ENCODE measurements around the gene FBXL14. TPM values are rescaled to one million over a fixed set of nuclear protein-coding genes. Genes with fewer than 3 reads are reported as not detected.

FBXL14 gene
- total RNA-seq, 3 donors from 2014 or later = 8.2 to 12.9 (median 8.5) TPM

- intact Hi-C loops (cut with DNase I; ENCODE audit: low total_unique reads) = loop anchor here (10.0 kb wide), 1 partner anchor 1888 kb away; no protein-coding TSS in a partner anchor
- no peaks in the 10 kb centered on the region for H3K4me1 ChIP-seq
- no peaks in the 10 kb centered on the region for H3K27me3 ChIP-seq
- no peaks in the 10 kb centered on the region for H3K9me3 ChIP-seq
- no peak for TF ChIP-seq POLR2AphosphoS5 (IDR thresholded peaks at IDR 0.05)
- no peak for TF ChIP-seq CTCF (IDR thresholded peaks at IDR 0.05)
- no peak for TF ChIP-seq POLR2A (IDR thresholded peaks at IDR 0.05)
- no peaks in the 10 kb centered on the region for H3K36me3 ChIP-seq
- peak overlapping the region in 1 of 2 donors; percentile 60 for H3K27ac ChIP-seq
- peak overlapping the region in 1 of 3 donors; percentile 17 for H3K4me3 ChIP-seq
- peak in 1 of 2 donors; percentile 19 for DNase-seq (ENCODE audit: low spot score in 2 of 2)
Measured at GRCh38 chr12:1546931-1547640, 47.3 kb downstream of the FBXL14 start.

- peak in 1 of 2 donors; percentile 12 for DNase-seq (ENCODE audit: low spot score in 2 of 2)
- Histone ChIP-seq H3K4me1 (no peaks in the 10 kb centered on the region), H3K27me3 (no peaks in the 10 kb centered on the region), H3K9me3 (no peaks in the 10 kb centered on the region), H3K36me3 (no peaks in the 10 kb centered on the region), H3K4me3 (no peak overlapping the region), H3K27ac (no peak overlapping the region)
- TF ChIP-seq CTCF (IDR thresholded peaks at IDR 0.05) (no peak), POLR2AphosphoS5 (IDR thresholded peaks at IDR 0.05) (no peak), POLR2A (IDR thresholded peaks at IDR 0.05) (no peak)
- intact Hi-C loops (cut with DNase I; ENCODE audit: low total_unique reads) = loop anchor here (10.0 kb wide), 1 partner anchor 1890 kb away; no protein-coding TSS in a partner anchor
Measured at GRCh38 chr12:1544996-1545700, 49.2 kb downstream of the FBXL14 start.

- no peak overlapping the region for H3K4me3 ChIP-seq
- no peaks in the 10 kb centered on the region for H3K9me3 ChIP-seq
- DNase-seq (ENCODE audit: low spot score in 2 of 2) = no peak
- H3K27ac ChIP-seq = no peak overlapping the region
- intact Hi-C loops (cut with DNase I; ENCODE audit: low total_unique reads) = loop anchor here (10.0 kb wide), 1 partner anchor 1892 kb away; no protein-coding TSS in a partner anchor
- no peak for TF ChIP-seq POLR2A (IDR thresholded peaks at IDR 0.05)
- no peak for TF ChIP-seq CTCF (IDR thresholded peaks at IDR 0.05)
- no peak for TF ChIP-seq POLR2AphosphoS5 (IDR thresholded peaks at IDR 0.05)
- no peaks in the 10 kb centered on the region for H3K4me1 ChIP-seq
- no peaks in the 10 kb centered on the region for H3K27me3 ChIP-seq
- no peaks in the 10 kb centered on the region for H3K36me3 ChIP-seq
Measured at GRCh38 chr12:1542599-1542998, 51.8 kb downstream of the FBXL14 start.

- Histone ChIP-seq H3K27ac (no peak overlapping the region), H3K4me1 (no peaks in the 10 kb centered on the region), H3K9me3 (no peaks in the 10 kb centered on the region), H3K4me3 (no peak overlapping the region), H3K36me3 (no peaks in the 10 kb centered on the region), H3K27me3 (peaks cover 0 to 8% of the 10 kb centered on the region in 2 donors)
- intact Hi-C loops (cut with DNase I; ENCODE audit: low total_unique reads) = loop anchor here (10.0 kb wide), 1 partner anchor 1894 kb away; no protein-coding TSS in a partner anchor
- TF ChIP-seq POLR2AphosphoS5 (IDR thresholded peaks at IDR 0.05) = no peak
- TF ChIP-seq POLR2A (IDR thresholded peaks at IDR 0.05) = no peak
- no peak for TF ChIP-seq CTCF (IDR thresholded peaks at IDR 0.05)
- DNase-seq (ENCODE audit: low spot score in 2 of 2) = no peak
Measured at GRCh38 chr12:1540690-1541089, 53.7 kb downstream of the FBXL14 start.

- no peak for TF ChIP-seq POLR2AphosphoS5 (IDR thresholded peaks at IDR 0.05)
- peak in 1 of 2 donors; percentile 45 for DNase-seq (ENCODE audit: low spot score in 2 of 2)
- intact Hi-C loops (cut with DNase I; ENCODE audit: low total_unique reads) = no loop called here
- no peaks in the 10 kb centered on the region for H3K36me3 ChIP-seq
- no peak overlapping the region for H3K4me3 ChIP-seq
- H3K4me1 ChIP-seq = no peaks in the 10 kb centered on the region
- H3K9me3 ChIP-seq = no peaks in the 10 kb centered on the region
- H3K27me3 ChIP-seq = peaks cover 0 to 13% of the 10 kb centered on the region in 2 donors
- no peak overlapping the region for H3K27ac ChIP-seq
Measured at GRCh38 chr12:1539135-1539534, 55.2 kb downstream of the FBXL14 start.

Measured in breast epithelium (tissue), 4 donors.